ENCODE results near the gene ZNF462.

DNA sequence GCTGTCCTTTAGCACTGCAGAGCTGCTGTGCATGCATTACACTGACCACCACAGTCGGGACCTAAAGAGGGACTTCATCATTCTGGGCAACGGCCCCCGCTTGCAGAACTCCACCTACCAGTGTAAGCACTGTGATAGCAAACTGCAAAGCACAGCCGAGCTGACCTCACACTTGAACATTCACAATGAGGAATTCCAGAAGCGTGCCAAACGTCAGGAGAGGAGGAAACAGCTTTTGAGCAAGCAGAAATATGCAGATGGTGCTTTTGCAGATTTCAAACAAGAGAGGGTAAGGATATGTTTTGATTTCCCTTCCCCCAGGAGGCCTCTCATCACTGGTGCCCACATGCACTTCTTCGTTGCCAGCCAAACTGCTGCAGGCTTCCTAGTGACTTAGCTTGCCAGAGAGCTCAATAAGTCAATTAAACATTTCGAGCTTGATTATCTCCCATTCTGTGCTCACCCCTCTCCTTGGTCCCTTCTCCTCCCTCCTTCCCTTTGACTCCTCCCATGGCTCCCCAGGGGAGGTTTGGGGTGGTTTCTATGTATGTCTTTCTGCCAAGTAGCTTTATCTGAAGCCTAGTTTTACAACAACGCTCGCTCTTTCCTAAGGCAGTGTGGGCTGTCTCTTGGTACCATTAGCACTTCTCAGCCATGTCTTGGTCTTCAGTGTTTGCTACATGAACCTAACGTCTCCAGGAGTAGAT lies 66.7 kb downstream of the ZNF462 start:
- TF ChIP-seq, protein P1, sequence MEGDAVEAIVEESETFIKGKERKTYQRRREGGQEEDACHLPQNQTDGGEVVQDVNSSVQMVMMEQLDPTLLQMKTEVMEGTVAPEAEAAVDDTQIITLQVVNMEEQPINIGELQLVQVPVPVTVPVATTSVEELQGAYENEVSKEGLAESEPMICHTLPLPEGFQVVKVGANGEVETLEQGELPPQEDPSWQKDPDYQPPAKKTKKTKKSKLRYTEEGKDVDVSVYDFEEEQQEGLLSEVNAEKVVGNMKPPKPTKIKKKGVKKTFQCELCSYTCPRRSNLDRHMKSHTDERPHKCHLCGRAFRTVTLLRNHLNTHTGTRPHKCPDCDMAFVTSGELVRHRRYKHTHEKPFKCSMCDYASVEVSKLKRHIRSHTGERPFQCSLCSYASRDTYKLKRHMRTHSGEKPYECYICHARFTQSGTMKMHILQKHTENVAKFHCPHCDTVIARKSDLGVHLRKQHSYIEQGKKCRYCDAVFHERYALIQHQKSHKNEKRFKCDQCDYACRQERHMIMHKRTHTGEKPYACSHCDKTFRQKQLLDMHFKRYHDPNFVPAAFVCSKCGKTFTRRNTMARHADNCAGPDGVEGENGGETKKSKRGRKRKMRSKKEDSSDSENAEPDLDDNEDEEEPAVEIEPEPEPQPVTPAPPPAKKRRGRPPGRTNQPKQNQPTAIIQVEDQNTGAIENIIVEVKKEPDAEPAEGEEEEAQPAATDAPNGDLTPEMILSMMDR (IDR thresholded peaks at IDR 0.05), result no peak
- TF ChIP-seq POLR2A (IDR thresholded peaks at IDR 0.05), result no peak
